SK-N-SH treated with all-trans-retinoic acid at 6 μM for 48 hours (cell line): ENCODE measurements around the gene PPWD1.

Experiments used
- ARNTL ChIP-seq: fragments of 450-650 bp; formaldehyde crosslinking; IDR thresholded peaks from 2 replicates; pipeline ENCODE4 v1.5.0; 2020; ENCODE audit warnings: low read depth, mild to moderate bottlenecking, moderate library complexity, borderline replicate concordance
- CREB5 ChIP-seq: fragments of 250-450 bp; sonication (Bioruptor Pico); IDR thresholded peaks from 2 replicates; pipeline ENCODE4 v1.5.1; 2020; ENCODE audit warnings: low read depth, mild to moderate bottlenecking, moderate library complexity
- OSR1 ChIP-seq: fragments of 250-450 bp; sonication (Bioruptor Pico); IDR thresholded peaks from 2 replicates; pipeline ENCODE4 v1.8.0; 2022; ENCODE audit warnings: moderate library complexity, mild to moderate bottlenecking, inconsistent platforms
- PATZ1 ChIP-seq: fragments of 250-450 bp; sonication (Bioruptor Pico); IDR thresholded peaks from 2 replicates; pipeline ENCODE4 v1.8.0; 2020; ENCODE audit warnings: mild to moderate bottlenecking, moderate library complexity, borderline replicate concordance
- TCF4 ChIP-seq: fragments of 250-450 bp; sonication (Bioruptor Pico); IDR thresholded peaks from 2 replicates; pipeline ENCODE4 v1.8.0; 2021; ENCODE audit warnings: mild to moderate bottlenecking, moderate library complexity, borderline replicate concordance
- ZFP3 ChIP-seq: fragments of 250-450 bp; sonication (Bioruptor Pico); IDR thresholded peaks from 2 replicates; pipeline ENCODE4 v1.5.0; 2020; ENCODE audit warnings: mild to moderate bottlenecking, moderate library complexity
- ZNF8 ChIP-seq: fragments of 450-650 bp; formaldehyde crosslinking; IDR thresholded peaks from 2 replicates; pipeline ENCODE4 v1.5.0; 2020; ENCODE audit warnings: mild to moderate bottlenecking, moderate library complexity

GRCh38 chr5:65620021-65620420, 56.9 kb downstream of the PPWD1 start:
- no peak for TF ChIP-seq ZNF8
- no peak for TF ChIP-seq TCF4 (CRISPR knock-in tag)
- TF ChIP-seq ARNTL (CRISPR knock-in tag): no peak
- no peak for TF ChIP-seq ZFP3 (CRISPR knock-in tag)
- TF ChIP-seq PATZ1 (CRISPR knock-in tag): no peak
- no peak for TF ChIP-seq OSR1
- no peak for TF ChIP-seq CREB5 (CRISPR knock-in tag)
